Fibroblast of the aortic adventitia (primary cell): ENCODE data around the gene VWA1. TPM values are rescaled to one million over a fixed set of nuclear protein-coding genes. Genes with fewer than 3 reads are reported as not detected.
A peak's percentile ranks its signal among the peaks of the same experiment; 100 is the strongest.
"Not testable (repeated sequence)": the region's sequence is repeated elsewhere in the genome, so short reads cannot be mapped to it uniquely, and the experiment has no call there.

Source experiments
- DNase-seq: peaks from one replicate; pipeline ENCODE4 v3.0.0-alpha.2; 2010; ENCODE audit warnings: low read depth
- H3K4me3 ChIP-seq: 2 replicates; pipeline ENCODE4 v1.5.1; 2011; ENCODE audit warnings: low read depth, mild to moderate bottlenecking, control low read depth, low read length, moderate library complexity
- CTCF ChIP-seq: IDR thresholded peaks from 2 replicates; pipeline ENCODE4 v1.5.1; 2011; ENCODE audit warnings: mild to moderate bottlenecking, low read length, control low read depth, inconsistent platforms; ENCODE audit not compliant: insufficient read depth
- total RNA-seq: library from RNA; depleted of rRNA; stranded (reverse); fragments of >200 nt; gene quantifications from 2 replicates; pipeline ENCODE4 v1.2.3, GENCODE V29; 2012; ENCODE audit warnings: low replicate concordance

VWA1 gene
- total RNA-seq, 1 donor = 1.8 TPM

- no peak for DNase-seq
- H3K4me3 ChIP-seq = no peak overlapping the region
- no peak for TF ChIP-seq CTCF
These were observed 31.8 kb upstream of the VWA1 start for GRCh38 chr1:1403653-1404052.

GRCh38 chr1:1406101-1406820, 29.2 kb upstream of the VWA1 start:
- H3K4me3 ChIP-seq = peak overlapping the region; percentile 82
- no peak for TF ChIP-seq CTCF
- no peak for DNase-seq

- TF ChIP-seq CTCF = no peak
- peak within 1 kb of the TSS; percentile 82 for H3K4me3 ChIP-seq
- DNase-seq = peak; percentile 83
These were observed 28.5 kb upstream of the VWA1 start, which contains the start of gene MRPL20 for GRCh38 chr1:1406821-1407635. Gene MRPL20 (minus strand): TSS chr1:1407293. CDS start chr1:1407217, 76 bp downstream.

GRCh38 chr1:1407636-1408318, 27.7 kb upstream of the VWA1 start:
- peak; percentile 36 for DNase-seq
- peak; percentile 34 for TF ChIP-seq CTCF
- peak overlapping the region; percentile 82 for H3K4me3 ChIP-seq

- not testable (repeated sequence) for H3K4me3 ChIP-seq
These were observed 25.3 kb upstream of the VWA1 start for GRCh38 chr1:1410238-1410637.

GRCh38 chr1:1411626-1412025, 23.9 kb upstream of the VWA1 start:
- TF ChIP-seq CTCF = no peak
- DNase-seq = no peak

More at GRCh38 chr1:1410238-1410637, 25.3 kb upstream of the VWA1 start:
- not testable (repeated sequence) for DNase-seq

GRCh38 chr1:1412311-1412902, 23.1 kb upstream of the VWA1 start:
- DNase-seq, H3K4me3 ChIP-seq: not testable (repeated sequence)

More at GRCh38 chr1:1411626-1412025, 23.9 kb upstream of the VWA1 start:
- H3K4me3 ChIP-seq = no peak overlapping the region
